GM21619 (cell line): Measurements from ENCODE around the gene LTA.

Experiments
- ATAC-seq: cut with Tn5 transposase; IDR thresholded peaks from one replicate; pipeline ENCODE4 v1.9.1; 2021; ENCODE audit not compliant: unreplicated experiment

LTA gene, protein sequence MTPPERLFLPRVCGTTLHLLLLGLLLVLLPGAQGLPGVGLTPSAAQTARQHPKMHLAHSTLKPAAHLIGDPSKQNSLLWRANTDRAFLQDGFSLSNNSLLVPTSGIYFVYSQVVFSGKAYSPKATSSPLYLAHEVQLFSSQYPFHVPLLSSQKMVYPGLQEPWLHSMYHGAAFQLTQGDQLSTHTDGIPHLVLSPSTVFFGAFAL

DNA sequence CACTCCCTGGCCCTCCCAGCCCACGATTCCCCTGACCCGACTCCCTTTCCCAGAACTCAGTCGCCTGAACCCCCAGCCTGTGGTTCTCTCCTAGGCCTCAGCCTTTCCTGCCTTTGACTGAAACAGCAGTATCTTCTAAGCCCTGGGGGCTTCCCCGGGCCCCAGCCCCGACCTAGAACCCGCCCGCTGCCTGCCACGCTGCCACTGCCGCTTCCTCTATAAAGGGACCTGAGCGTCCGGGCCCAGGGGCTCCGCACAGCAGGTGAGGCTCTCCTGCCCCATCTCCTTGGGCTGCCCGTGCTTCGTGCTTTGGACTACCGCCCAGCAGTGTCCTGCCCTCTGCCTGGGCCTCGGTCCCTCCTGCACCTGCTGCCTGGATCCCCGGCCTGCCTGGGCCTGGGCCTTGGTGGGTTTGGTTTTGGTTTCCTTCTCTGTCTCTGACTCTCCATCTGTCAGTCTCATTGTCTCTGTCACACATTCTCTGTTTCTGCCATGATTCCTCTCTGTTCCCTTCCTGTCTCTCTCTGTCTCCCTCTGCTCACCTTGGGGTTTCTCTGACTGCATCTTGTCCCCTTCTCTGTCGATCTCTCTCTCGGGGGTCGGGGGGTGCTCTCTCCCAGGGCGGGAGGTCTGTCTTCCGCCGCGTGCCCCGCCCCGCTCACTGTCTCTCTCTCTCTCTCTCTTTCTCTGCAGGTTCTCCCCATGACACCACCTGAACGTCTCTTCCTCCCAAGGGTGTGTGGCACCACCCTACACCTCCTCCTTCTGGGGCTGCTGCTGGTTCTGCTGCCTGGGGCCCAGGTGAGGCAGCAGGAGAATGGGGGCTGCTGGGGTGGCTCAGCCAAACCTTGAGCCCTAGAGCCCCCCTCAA lies at the start of gene LTA:
LTA (plus strand) TSS at position 249 of the 871 bp plus-strand sequence; CDS start at position 703, 454 bp downstream.
- no peak for ATAC-seq

DNA sequence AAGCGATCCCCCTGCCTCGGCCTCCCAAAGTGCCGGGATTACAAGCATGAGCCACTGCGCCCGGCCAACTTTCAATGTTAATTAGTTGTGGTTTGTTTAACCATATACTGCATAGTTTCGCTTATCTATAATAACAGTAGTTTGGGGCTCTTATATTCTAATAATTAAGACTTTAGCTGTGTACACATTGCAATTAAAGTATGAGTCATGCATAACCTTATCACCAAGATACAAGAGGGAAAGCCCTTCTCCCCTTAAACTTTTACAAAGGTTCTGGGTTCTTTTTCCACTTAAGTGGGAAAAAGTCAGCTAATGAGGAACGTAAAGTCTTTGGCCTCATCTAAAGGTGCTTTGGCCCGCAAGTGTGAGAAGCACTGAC lies 46.5 kb upstream of the LTA start:
- no peak for ATAC-seq

DNA sequence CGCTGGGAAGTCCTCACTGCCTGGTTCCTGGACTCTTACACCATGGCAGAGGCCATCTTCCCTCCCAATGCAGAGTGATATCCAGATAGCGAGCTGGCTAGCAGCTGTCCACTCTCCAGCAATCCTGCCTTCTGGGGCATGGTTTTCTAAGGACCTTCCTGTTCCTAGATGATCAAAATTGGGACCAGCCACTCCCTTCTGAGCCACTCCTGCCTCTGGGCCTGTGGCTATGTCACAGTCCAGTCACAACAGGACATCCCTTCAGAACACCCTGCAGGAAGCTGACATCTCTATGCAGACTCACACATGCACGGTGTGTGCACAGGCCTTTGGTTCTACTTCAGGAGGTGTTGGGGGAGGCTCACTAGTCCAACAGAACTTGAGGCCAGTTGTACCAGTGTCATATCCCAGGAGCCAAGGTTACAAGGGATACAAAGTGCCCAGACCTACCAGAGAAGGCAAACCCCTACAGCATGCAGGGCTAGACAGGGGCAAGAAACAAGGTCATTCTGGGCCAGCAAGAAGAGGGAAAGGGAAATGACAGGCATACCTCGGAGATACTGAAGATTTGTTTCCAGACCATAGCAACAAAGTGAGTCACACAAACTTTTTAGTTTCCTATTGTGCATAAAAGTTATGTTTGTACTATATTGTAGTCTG lies 46.0 kb upstream of the LTA start:
- ATAC-seq, result no peak

DNA sequence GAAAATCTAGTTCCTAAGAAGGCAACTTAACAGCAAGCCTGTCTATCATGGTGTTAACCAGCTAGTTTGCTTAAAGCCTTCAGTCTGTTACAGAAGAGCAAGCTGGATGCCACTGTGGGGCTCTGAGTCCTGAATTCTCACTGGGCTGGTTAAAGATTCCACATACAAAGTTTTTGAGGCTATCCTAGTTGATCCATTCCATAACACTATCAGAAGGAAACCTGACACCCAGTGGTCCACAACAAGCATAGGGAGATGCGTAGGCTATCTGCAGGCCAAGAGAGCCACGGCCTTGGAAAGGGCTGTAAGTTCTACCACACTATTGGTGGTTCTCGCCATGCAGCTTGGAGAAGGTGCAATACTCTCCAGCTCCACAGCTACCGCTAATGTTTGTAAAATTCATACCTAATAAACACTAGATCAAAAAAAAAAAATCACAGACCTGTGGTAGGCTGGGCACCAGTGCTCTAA lies 43.7 kb upstream of the LTA start:
- ATAC-seq, result no peak

DNA sequence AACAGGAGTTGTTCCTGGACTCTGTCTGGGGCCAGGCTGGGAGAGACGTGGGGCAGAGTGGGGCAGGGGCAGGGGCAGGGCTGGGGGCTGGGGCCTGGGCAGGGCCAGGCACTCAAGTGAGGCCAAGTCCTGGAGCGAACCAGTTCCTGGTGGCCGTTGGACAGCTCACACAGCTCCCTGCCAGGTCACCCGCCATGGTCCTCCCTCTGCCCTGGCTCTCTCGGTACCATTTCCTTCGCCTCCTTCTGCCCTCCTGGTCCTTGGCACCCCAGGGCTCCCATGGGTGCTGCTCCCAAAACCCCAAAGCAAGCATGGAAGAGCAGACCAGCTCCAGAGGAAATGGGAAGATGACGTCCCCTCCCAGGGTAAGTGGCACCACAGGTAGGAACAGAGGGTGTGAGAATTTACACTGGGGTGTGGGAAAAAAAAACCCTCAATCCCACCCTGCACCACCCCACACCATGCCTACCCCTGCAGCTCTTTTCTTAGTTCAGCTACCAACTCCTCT lies 43.2 kb upstream of the LTA start, which contains the start of gene MCCD1:
MCCD1 (plus strand) TSS at position 142 of the 508 bp plus-strand sequence; CDS start at position 195, 53 bp downstream.
- no peak for ATAC-seq

DNA sequence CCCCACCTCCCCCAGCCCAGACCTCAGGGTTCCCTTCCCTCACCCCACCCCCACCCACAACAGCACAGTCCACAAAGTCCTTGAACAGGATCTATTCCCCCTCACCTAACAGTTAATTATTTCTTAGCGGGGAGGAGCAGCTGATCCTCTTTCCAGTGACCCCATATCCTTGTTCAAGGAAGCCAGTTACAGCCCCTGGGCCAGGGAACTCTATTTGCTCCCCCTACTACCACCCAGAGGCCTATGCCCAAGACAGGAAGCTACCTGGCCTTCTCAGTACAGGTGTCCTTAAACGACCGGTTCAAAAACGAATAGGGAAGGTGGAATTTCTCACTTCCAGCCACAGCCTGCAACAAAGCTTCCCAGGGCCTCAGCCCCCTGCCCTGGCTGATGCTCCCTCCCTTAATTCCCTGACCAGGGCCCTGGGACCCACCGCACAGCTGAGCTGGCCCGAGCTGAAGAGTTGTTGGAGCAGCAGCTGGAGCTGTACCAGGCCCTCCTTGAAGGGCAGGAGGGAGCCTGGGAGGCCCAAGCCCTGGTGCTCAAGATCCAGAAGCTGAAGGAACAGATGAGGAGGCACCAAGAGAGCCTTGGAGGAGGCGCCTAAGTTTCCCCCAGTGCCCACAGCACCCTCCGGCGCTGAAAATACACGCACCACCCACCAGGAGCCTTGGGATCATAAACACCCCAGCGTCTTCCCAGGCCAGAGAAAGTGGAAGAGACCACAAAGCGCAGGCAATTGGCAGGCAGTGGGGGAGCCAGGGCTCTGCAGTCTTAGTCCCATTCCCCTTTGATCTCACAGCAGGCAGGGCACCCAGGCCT lies 42.5 kb upstream of the LTA start:
- ATAC-seq, result no peak

DNA sequence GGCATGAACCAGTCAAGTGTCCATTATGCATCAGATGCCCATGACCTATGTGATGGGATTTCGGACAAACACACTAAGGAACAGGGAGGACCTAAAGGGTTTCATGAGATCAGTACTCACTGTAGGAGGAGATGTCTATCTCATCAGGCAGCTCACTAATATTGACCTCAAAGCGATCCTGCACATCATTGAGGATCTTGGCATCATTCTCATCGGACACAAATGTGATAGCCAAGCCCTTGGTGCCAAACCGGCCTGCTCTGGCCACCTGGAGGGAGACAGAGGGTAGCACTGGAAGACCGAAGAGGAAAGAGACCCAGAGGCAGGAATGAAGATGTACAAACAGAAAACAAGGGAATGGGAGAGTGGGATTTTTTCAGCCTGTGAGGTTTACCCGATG lies 41.4 kb upstream of the LTA start:
- no peak for ATAC-seq

DNA sequence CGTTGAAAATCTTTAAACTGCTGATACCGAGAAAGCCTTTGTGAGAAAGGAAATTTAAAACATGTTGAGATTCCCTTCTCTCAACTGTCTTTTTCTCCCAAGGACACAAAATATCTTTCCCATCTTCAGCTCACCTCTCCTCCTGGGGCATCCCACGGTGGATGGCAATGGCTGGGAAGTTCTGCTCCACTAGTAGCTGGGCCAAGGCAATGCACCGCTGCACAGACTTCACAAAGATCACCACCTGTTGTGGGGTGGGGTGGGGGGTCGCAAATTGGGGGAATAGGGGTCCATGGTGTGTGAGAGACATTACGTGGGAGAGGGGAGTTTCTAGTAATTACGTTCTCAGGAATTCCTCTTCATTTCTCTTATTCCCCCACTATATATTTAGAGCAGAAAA lies 40.9 kb upstream of the LTA start:
- no peak for ATAC-seq

DNA sequence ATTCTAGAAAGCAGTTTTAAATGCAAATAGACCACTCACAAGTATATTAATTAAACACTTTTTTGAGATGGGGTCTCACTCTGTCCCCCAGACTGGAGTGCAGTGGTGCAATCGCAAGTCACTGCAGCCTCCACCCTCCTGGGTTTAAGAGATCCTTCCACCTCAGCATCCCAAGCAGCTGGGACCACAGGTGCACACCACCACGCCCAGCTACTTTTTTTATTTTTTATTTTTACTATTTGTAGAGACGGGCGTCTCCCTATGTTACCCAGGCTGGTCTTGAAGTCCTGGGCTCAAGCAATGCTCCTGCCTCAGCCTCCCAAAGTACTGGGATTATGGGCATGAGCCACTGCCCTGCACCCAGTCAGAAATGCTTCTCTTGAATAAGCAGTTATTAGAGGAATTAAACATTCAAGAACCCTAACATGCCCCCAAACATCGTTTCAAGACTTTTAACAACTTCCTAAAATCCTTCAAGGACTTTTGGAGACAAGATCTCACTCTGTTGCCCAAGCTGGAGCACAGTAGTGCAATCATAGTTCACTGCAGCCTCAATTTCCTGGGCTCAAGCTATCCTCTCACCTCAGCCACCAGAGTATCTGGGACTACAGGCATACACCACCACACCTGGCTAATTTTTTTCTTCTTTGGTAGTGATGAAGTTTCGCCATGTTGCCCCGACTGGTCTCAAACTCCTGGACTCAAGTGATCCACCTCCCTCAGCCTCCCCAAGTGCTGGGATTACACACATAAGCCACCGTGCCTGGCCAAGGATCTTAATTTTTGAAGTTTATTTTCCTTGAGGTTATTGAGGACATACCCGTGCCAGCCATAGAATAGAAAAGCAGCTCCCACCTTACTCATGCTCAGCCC lies 40.1 kb upstream of the LTA start:
- ATAC-seq, result no peak

DNA sequence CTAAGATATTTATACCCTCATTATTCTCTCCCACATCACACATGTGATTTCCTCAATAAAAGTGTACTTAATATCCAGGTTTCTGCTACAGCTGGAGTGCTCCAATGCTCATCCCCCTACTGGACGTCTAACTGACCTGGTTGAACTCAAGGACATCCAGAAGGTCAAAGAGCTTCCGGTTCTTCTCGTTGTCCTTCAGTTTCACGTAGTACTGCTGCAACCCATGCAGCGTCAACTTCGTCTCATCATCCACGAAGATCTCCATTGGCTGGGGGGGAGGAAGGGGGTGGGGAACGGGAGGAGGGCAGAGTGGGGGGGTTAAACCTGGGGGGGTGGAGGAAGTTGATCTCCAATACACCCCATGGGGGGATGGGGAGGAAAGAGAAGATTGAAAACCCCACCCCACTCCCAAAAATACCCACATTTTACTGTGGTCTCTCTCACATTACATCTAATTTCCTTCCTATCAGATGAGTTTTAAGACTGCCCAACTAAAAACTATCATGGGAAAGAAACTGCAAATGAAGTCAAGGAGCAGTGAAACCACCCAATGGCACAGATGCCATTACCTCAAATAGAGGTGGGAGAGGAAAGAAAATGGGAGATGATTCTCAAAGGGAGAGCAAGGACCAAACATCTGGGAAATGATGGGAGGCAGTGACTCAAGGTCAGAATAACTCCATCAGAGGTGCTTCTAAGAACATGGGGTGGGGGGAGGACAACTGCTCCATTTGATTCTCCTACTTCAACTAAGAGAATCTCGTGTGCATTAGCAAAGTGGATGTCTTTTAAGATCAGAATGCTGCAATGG lies 39.2 kb upstream of the LTA start:
- ATAC-seq, result no peak

DNA sequence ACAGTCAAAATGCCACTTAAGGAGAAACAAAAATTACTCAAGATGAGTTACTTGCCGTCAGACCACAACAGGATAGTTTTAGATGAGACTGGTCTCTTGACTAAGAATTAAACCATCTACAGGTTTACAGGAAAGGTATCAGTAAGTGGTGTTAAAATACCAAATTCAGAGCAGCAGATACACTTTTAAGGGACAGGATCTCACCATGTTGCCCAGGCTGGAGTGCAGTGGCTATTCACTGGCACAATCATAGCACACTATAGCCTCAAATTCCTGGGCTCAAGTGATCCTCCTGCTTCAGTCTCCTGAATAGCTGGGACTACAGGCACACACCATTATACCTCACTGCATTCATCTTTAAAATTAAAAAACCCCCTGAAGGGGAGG lies 38.6 kb upstream of the LTA start:
- no peak for ATAC-seq

DNA sequence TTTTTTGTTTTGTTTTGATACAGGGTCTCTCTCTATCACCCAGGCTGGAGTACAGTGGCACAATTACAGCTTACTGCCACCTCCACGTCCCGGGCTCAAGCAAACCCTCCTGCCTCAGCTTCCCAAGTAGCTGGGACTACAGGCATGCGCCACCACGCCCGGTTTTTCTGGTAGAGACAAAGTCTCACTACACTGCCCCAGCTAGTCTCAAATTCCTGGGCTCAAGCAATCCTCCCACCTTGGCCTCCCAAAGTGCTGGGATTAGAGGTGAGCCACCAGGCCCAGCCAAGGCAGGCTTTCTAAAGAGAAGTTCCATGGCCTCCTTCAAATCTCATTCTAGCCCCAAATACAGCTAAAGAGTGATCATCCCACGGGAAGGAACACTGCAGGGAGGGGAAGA lies 38.1 kb upstream of the LTA start:
- ATAC-seq, result no peak

DNA sequence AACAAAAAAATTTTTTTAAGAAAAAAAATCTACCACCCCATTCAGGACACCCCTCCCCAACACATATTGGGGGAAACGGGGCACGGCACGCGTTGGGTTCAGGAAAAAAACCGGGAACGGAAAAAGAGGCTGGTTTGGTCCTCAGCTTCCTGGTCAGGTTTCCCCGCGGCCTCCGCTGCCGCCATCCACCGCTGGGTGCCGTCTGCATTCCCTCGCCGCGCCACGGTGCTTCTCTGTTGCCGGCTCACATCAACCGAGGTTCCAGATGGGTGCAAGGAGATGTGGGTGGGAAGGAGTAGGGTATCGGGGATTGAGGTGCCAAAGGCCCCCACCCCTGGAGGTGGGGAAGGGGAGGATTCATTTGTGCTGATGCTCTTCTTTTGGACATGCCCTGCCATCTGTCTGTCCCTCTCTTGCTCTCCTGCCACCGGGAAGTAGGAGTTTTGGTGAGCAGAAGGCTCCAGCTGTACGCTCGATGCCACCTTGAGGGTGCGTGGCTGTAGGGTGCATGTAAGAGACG lies 37.5 kb upstream of the LTA start:
- ATAC-seq, result no peak

DNA sequence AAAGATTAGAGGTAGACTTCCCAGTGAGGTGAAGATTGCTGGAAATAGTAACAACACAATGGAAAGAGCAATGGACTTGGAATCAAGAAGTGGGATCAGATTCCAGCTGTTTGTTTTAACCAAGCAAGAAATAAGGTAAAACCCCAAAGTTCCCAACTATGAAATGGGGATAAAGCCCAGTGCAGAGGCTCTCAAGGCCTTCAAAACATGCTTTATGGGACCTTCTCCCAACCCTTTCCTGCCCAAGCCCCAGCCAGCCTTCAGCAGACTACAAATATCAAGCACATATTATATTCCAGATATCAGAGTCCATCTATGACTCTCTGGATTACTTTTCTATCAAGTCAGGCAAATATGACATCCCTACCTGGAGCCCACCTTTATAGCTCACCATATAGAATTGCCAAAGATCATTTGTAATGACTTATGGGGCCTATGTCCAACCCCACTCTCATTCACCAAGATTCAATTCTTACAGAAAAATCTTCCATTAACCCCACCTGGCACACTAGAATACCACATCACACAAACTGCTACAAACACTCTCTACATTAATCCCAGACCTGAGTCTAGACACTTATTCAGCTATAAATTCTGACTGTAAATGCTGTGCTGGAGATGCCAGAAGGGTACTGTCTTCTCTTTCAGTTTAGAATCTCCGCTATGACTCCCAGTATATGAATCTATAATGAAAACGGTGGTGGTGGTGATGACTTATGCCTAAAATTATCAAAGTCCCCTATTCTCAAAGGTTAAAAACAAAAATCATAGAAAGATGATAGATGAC lies 36.4 kb upstream of the LTA start:
- no peak for ATAC-seq

DNA sequence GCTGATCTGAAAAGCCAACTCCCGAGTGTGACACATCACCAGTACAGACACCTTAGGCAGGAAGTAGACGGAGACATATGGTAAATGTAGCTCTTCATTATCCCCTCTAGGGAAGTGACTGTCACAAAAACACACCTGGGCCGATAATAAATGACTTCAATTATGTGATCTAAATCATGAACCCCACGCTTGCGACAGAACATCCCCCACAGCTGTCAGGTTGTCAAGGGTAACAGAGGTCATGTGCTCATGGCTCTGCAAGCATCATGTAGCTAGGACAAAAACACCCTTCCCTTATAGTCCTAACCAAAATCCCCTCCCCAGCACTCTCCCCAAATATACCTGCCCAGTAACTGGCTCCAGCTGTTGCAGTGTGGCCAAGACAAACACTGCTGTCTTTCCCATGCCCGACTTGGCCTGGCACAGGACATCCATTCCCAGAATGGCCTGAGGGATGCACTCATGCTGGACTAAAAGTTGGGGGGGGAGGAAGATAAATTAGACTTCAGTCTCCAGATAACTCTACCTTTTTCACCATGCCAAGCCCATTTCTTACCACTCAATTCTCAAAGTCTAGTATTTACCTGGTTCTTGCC lies 33.2 kb upstream of the LTA start:
- ATAC-seq, result no peak

DNA sequence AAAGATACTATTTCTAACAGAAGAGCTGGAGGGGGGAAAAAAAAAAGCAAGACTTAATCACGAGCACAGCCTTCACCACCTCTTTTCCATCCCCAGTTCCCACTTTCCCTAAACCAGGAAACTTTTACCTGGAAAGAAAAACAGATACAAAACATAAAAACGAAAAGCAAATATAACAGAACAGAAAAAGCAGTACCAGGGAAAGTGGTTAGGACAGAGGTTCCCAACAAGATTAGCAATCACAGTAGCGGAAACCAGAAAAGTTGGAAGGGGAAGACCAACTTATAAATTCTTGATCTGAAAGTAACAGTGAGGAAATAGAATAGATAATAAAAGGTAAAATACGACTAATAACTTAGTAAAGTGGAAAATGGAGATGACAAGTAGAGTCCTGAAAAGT lies 31.4 kb upstream of the LTA start:
- ATAC-seq, result no peak

DNA sequence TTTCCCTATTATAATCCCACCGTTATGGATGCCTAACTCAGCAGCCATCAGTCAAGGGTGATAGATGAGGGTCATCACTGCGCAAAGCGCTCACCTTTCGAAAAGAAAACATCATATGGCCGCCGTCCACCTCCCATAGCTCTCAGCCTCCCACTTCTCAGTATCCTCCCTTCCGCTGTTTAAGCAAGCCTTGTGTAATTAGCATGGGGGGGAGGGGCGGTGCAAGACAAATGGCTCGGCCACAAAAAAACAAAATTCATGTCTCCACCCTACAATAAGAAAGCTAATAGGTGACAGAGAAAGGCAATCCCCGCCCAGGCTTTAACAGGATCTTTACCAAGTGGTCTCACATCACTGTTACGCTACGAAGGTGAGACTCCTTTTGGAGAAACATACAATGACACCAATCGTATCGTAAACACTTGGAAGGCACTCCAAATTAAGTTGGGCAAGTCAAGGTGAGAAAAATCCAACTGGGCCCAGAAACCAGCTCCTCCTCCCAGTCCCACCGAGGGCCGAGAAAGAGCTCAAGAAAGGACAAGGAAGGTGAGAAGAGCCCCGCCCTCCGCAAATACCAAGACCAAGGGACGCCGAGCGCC lies 30.9 kb upstream of the LTA start:
- peak; percentile 2 for ATAC-seq
